NT2/D1 (cell line): ENCODE results near the gene OR10G6.

Experiments
- DNase-seq: peaks from one replicate; pipeline ENCODE4 v3.0.0-alpha.2; 2011; ENCODE audit warnings: low read depth, low spot score
- H3K27me3 ChIP-seq: 2 replicates; pipeline ENCODE4 v1.6.0; 2011; ENCODE audit warnings: mild to moderate bottlenecking; ENCODE audit not compliant: insufficient read length, insufficient read depth
- H3K36me3 ChIP-seq: 2 replicates; pipeline ENCODE4 v1.6.1; 2011; ENCODE audit warnings: mild to moderate bottlenecking, low read length, mixed read lengths; ENCODE audit not compliant: insufficient read depth, insufficient read length
- H3K4me1 ChIP-seq: 2 replicates; pipeline ENCODE4 v1.5.1; 2011; ENCODE audit not compliant: insufficient read depth, insufficient read length
- H3K4me3 ChIP-seq: 2 replicates; pipeline ENCODE4 v1.5.1; 2011; ENCODE audit warnings: low read depth; ENCODE audit not compliant: insufficient read length
- H3K9ac ChIP-seq: 2 replicates; pipeline ENCODE4 v1.6.0; 2011; ENCODE audit warnings: low read depth; ENCODE audit not compliant: insufficient read length
- H3K9me3 ChIP-seq: 2 replicates; pipeline ENCODE4 v1.5.1; 2011; ENCODE audit warnings: mild to moderate bottlenecking, low read length; ENCODE audit not compliant: insufficient read depth
- SUZ12 ChIP-seq: IDR thresholded peaks from 2 replicates; pipeline ENCODE4 v1.6.1; 2011; ENCODE audit not compliant: insufficient read length, insufficient read depth; ENCODE audit errors: extremely low read depth
- YY1 ChIP-seq: IDR thresholded peaks from 2 replicates; pipeline ENCODE4 v1.6.1; 2011; ENCODE audit not compliant: insufficient read length, insufficient read depth
- ZNF274 ChIP-seq: IDR thresholded peaks from 2 replicates; pipeline ENCODE4 v1.6.1; 2011; ENCODE audit warnings: mild to moderate bottlenecking, low read depth, low read length

OR10G6 gene

GRCh38 chr11:123979311-123979710 lies 15.7 kb downstream of the OR10G6 start:
- no peaks in the 10 kb centered on the region for H3K9me3 ChIP-seq
- no peaks in the 10 kb centered on the region for H3K4me1 ChIP-seq
- H3K4me3 ChIP-seq, result no peak overlapping the region
- no peaks in the 10 kb centered on the region for H3K36me3 ChIP-seq
- H3K9ac ChIP-seq, result no peak overlapping the region
- no peak for DNase-seq
- TF ChIP-seq YY1 (no peak), ZNF274 (no peak), SUZ12 (no peak)
- no peaks in the 10 kb centered on the region for H3K27me3 ChIP-seq

GRCh38 chr11:123977731-123978347 lies 17.1 kb downstream of the OR10G6 start, which contains the start of gene OR10S1:
OR10S1 (minus strand) TSS chr11:123977781; CDS start chr11:123977664, 117 bp downstream.
- no peak for DNase-seq

GRCh38 chr11:123976770-123977560 lies 18.0 kb downstream of the OR10G6 start:
- Histone ChIP-seq H3K4me1 (no peaks in the 10 kb centered on the region), H3K9ac (no peak overlapping the region), H3K27me3 (no peaks in the 10 kb centered on the region), H3K36me3 (no peaks in the 10 kb centered on the region), H3K9me3 (no peaks in the 10 kb centered on the region), H3K4me3 (no peak overlapping the region)
- no peak for DNase-seq
- TF ChIP-seq SUZ12 (no peak), ZNF274 (no peak), YY1 (no peak)

More at GRCh38 chr11:123977731-123978347, 17.1 kb downstream of the OR10G6 start, which contains the start of gene OR10S1:
- Histone ChIP-seq H3K36me3 (no peaks in the 10 kb centered on the region), H3K4me3 (no peak within 1 kb of the TSS), H3K27me3 (no peaks in the 10 kb centered on the region), H3K9me3 (no peaks in the 10 kb centered on the region), H3K9ac (no peak within 1 kb of the TSS), H3K4me1 (no peaks in the 10 kb centered on the region)
- no peak for TF ChIP-seq YY1
- TF ChIP-seq SUZ12, result no peak
- no peak for TF ChIP-seq ZNF274

- no peak overlapping the region for H3K4me3 ChIP-seq
- TF ChIP-seq YY1, result no peak
- TF ChIP-seq ZNF274, result no peak
- TF ChIP-seq SUZ12, result no peak
- H3K36me3 ChIP-seq, result no peaks in the 10 kb centered on the region
- H3K9me3 ChIP-seq, result no peaks in the 10 kb centered on the region
- no peaks in the 10 kb centered on the region for H3K27me3 ChIP-seq
- H3K4me1 ChIP-seq, result no peaks in the 10 kb centered on the region
- no peak for DNase-seq
- no peak overlapping the region for H3K9ac ChIP-seq
Observed at GRCh38 chr11:123973816-123974215, 21.1 kb downstream of the OR10G6 start.

GRCh38 chr11:123956752-123957151 lies 38.2 kb downstream of the OR10G6 start:
- Histone ChIP-seq H3K9me3 (no peaks in the 10 kb centered on the region), H3K27me3 (no peaks in the 10 kb centered on the region), H3K4me1 (no peaks in the 10 kb centered on the region), H3K36me3 (no peaks in the 10 kb centered on the region), H3K9ac (no peak overlapping the region), H3K4me3 (no peak overlapping the region)
- TF ChIP-seq SUZ12 (no peak), ZNF274 (no peak), YY1 (no peak)
- DNase-seq, result no peak

GRCh38 chr11:123945132-123945531 lies 49.8 kb downstream of the OR10G6 start:
- no peak for DNase-seq
- Histone ChIP-seq H3K27me3 (no peaks in the 10 kb centered on the region), H3K4me1 (no peaks in the 10 kb centered on the region), H3K4me3 (no peak overlapping the region), H3K9me3 (no peaks in the 10 kb centered on the region), H3K9ac (no peak overlapping the region), H3K36me3 (no peaks in the 10 kb centered on the region)
- no peak for TF ChIP-seq SUZ12
- no peak for TF ChIP-seq YY1
- TF ChIP-seq ZNF274, result no peak
